ENCODE results near the gene GATC. TPM values are rescaled to one million over a fixed set of nuclear protein-coding genes. Genes with fewer than 3 reads are reported as not detected.

GATC gene
- total and polyA plus RNA-seq, 8 donors = 8.6 to 32.7 (median 24.0) TPM

DNA sequence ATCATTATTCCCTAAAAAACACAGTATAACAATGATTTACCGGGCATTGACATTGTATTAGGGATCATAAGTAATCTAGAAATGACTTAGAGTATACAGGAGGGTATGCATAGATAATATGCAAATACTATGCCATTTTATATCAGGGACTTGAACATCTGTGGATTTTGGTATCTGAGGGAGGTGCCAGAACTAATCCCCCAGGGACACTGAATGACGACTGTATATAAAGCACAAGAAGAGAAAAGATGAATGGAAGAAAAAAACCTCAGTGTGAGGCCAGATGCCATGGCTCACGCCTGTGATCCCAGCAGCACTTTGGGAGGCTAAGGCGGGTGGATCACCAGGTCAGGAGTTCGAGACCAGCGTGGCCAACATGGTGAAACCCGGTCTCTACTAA, 33.8 kb upstream of the GATC start:
- Histone ChIP-seq H3K4me3 (no peak overlapping the region), H3K9me3 (no peaks in the 10 kb centered on the region), H3K27ac (no peak overlapping the region), H3K36me3 (no peaks in the 10 kb centered on the region), H3K27me3 (no peaks in the 10 kb centered on the region), H3K4me1 (peaks cover 5 to 11% (median 9%) of the 10 kb centered on the region in 3 donors)
- DNase-seq = no peak
- no peak for FAIRE-seq
- ATAC-seq = no peak
- WGBS, 2 donors = 86 to 89% methylated on average over 7 of the region's 7 CpGs
- intact Hi-C loops (cut with DNase I) = no loop called here
- TF ChIP-seq, protein P1, sequence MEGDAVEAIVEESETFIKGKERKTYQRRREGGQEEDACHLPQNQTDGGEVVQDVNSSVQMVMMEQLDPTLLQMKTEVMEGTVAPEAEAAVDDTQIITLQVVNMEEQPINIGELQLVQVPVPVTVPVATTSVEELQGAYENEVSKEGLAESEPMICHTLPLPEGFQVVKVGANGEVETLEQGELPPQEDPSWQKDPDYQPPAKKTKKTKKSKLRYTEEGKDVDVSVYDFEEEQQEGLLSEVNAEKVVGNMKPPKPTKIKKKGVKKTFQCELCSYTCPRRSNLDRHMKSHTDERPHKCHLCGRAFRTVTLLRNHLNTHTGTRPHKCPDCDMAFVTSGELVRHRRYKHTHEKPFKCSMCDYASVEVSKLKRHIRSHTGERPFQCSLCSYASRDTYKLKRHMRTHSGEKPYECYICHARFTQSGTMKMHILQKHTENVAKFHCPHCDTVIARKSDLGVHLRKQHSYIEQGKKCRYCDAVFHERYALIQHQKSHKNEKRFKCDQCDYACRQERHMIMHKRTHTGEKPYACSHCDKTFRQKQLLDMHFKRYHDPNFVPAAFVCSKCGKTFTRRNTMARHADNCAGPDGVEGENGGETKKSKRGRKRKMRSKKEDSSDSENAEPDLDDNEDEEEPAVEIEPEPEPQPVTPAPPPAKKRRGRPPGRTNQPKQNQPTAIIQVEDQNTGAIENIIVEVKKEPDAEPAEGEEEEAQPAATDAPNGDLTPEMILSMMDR (IDR thresholded peaks at IDR 0.05) = no peak

DNA sequence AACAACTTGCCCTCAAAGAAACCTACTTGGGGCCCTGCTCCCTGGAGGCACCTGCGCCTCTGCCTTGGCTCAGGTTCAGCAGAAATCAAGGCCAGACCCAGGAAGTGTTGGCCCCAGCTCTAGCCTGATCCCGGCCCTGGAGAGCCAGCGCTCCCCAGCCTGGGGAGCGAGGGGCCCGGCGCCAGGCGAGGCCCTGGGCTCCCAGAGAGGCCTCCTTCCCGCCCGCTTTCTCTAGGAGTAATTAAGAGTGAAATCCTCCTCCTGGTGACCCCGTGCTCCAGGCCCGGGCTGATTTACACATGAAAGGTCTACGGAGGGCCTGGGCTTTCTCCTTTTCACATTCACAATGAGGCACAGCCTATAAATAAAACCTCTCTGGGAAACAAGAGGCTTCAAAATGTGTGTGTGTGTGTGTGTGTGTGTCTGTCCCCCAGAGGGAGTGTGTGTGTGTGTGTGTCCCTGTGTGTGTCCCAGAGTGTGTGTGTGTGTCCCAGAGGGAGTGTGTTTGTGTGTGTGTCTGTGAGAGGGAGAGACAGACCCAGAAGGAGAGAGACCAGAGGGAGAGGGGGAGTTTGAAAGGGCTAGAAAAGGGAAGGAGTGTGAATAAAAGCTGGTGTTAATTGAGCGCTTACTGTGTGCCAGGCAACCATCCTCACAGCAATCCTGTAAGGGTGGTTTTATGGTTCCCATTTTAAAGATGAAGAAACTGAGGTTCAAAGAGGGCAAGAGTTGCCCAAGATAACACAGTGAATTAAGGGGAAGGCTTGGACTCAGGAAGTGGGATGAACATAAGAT, 32.1 kb upstream of the GATC start:
- ATAC-seq (peak; percentile 97 to 100 (median 99)), FAIRE-seq (no peak), DNase-seq (peak; percentile 73 to 88 (median 78))
- WGBS, 2 donors = 15 to 19% methylated on average over 13 of the region's 13 CpGs
- TF ChIP-seq, protein P1 (IDR thresholded peaks at IDR 0.05) = no peak
- Histone ChIP-seq H3K4me1 (peaks cover 5 to 11% (median 9%) of the 10 kb centered on the region in 3 donors), H3K27me3 (no peaks in the 10 kb centered on the region), H3K27ac (peak overlapping the region; percentile 50 to 64 (median 60)), H3K9me3 (no peaks in the 10 kb centered on the region), H3K4me3 (no peak overlapping the region), H3K36me3 (no peaks in the 10 kb centered on the region)
- intact Hi-C loops (cut with DNase I) = no loop called here

DNA sequence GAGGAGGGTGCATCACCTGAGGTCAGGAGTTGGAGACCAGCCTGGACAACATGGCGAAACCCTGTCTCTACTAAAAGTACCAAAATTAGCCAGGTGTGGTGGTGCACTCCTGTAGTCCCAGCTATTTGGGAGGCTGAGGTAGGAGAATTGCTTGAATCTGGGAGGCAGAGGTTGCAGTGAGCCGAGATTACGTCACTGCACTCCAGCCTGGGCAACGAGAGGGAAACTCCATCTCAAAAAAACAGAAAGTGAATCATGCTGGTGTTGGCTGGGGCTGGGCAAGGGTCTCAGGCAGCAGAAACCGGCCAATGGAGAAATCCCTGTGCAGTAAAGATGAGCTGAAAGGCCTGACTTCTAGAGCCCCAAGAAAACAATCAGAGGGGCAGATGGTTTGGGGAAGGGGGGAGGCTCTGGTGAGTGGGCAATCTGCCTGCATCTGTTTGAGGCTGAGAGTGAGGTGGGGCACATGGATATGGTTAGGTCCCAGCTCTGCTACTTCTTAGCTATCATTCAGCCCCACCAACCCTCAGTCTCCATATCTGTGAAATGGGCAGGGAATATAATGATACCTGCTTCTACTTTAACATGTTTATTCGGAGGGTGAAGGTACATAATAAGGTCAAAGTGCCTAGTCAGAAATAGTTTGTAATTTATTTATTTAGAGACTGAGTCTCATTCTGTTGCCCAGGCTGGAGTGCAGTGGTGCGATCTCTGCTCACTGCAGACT, 29.6 kb upstream of the GATC start:
- no peak for FAIRE-seq
- Histone ChIP-seq H3K9me3 (no peaks in the 10 kb centered on the region), H3K27me3 (no peaks in the 10 kb centered on the region), H3K4me1 (peaks cover 5 to 11% (median 9%) of the 10 kb centered on the region in 3 donors), H3K36me3 (no peaks in the 10 kb centered on the region), H3K4me3 (no peak overlapping the region), H3K27ac (no peak overlapping the region)
- no peak for ATAC-seq
- DNase-seq = no peak
- TF ChIP-seq, protein P1 (IDR thresholded peaks at IDR 0.05) = no peak
- 84 to 86% methylated on average over 7 of the region's 7 CpGs for WGBS, 2 donors
- intact Hi-C loops (cut with DNase I) = no loop called here

DNA sequence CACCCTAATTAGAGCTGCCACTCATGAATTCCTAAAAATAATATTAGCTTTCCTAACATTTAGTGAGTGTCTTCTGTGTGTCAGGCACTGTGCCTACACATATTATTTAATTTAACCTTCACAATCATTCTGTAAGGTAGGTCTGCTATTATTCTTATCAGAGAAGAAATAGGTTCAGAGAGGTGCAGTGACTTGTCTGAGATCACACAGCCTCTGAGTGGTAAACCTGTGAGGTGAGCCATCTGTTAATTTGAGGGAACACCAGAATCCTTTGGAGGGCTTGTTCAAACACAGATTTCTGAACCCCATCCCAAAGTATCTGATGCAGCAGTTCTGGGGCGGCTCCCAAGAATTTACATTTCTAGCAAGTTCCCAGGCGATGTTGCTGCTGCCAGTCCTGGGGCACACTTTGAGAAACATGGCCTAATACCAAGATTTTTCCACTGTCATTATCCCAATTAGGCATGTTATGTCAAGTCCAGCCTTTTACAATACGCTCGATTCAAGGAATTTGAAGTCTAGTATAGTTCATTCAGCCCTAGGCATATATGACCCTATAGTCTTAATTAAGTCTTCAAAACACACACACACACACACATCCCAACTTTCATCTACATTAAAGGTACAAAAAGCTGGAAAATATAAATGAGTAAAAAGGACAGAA, 28.2 kb upstream of the GATC start:
- Histone ChIP-seq H3K27ac (no peak overlapping the region), H3K9me3 (no peaks in the 10 kb centered on the region), H3K4me1 (peaks cover 5 to 10% (median 9%) of the 10 kb centered on the region in 3 donors), H3K36me3 (no peaks in the 10 kb centered on the region), H3K4me3 (no peak overlapping the region), H3K27me3 (no peaks in the 10 kb centered on the region)
- no peak for FAIRE-seq
- no peak for ATAC-seq
- TF ChIP-seq, protein P1 (IDR thresholded peaks at IDR 0.05) = no peak
- 93 to 96% methylated on average over 4 of the region's 4 CpGs for WGBS, 2 donors
- DNase-seq = no peak
- intact Hi-C loops (cut with DNase I) = no loop called here
